Gastrocnemius medialis (tissue), 4 donors: Measurements from ENCODE around the gene HORMAD1. TPM values are rescaled to one million over a fixed set of nuclear protein-coding genes. Genes with fewer than 3 reads are reported as not detected.
A peak's percentile ranks its signal among the peaks of the same experiment; 100 is the strongest.

Experiments used
- ATAC-seq, 2 donors: fragments of 150-250 bp; one replicate each; pipeline ENCODE4 v1.9.1; 2016
- DNase-seq, 2 donors: peaks; one replicate each; pipeline ENCODE4 v3.0.0-alpha.2; 2019
- H3K27ac ChIP-seq, 4 donors: fragments of 200-600 bp; sonication (generic); 1 replicate in 1 of 4; 2 replicates in 3 of 4; pipeline ENCODE4 v1.5.1; 2016 to 2018; ENCODE audit warnings: mild to moderate bottlenecking in 2 of 4, moderate library complexity in 1 of 4
- H3K27me3 ChIP-seq, 3 donors: fragments of 200-600 bp; sonication (generic) in 2 of 3; 1 replicate in 1 of 3; 2 replicates in 2 of 3; pipeline versions ENCODE4 v1.5.1 to v1.6.0; 2016 to 2019; ENCODE audit warnings: mild to moderate bottlenecking in 1 of 3, moderate library complexity in 1 of 3
- H3K36me3 ChIP-seq, 2 donors: fragments of 200-600 bp; sonication (generic) in 1 of 2; one replicate each; pipeline ENCODE4 v1.5.1; 2017 to 2018
- H3K4me1 ChIP-seq, 2 donors: fragments of 200-600 bp; sonication (generic) in 1 of 2; one replicate each; pipeline ENCODE4 v1.5.1; 2016 to 2017; ENCODE audit warnings: mild to moderate bottlenecking in 2 of 2
- H3K4me3 ChIP-seq, 4 donors: fragments of 200-600 bp; sonication (generic) in 3 of 4; 1 replicate in 1 of 4; 2 replicates in 3 of 4; pipeline ENCODE4 v1.5.1; 2016 to 2019; ENCODE audit warnings: mild to moderate bottlenecking in 2 of 4
- H3K9me3 ChIP-seq, 3 donors: fragments of 200-600 bp; sonication (generic) in 2 of 3; 1 replicate in 1 of 3; 2 replicates in 2 of 3; pipeline ENCODE4 v1.5.1; 2016 to 2019
- CTCF ChIP-seq, 5 experiments: fragments of 450-650 bp in 3 of 5; fragments of 200-600 bp in 2 of 5; sonication (generic) in 2 of 5; IDR thresholded peaks in 4 of 5; conservative IDR thresholded peaks in 1 of 5; 1 replicate in 4 of 5; 2 replicates in 1 of 5; pipeline ENCODE4 v1.5.1; 2016 to 2019; ENCODE audit warnings: antibody characterized with exemption in 5 of 5, mild to moderate bottlenecking in 3 of 5, moderate library complexity in 3 of 5
- POLR2A ChIP-seq, 2 donors: fragments of 450-650 bp; IDR thresholded peaks; one replicate each; pipeline ENCODE4 v1.6.1; 2017; ENCODE audit warnings: antibody characterized with exemption in 2 of 2, mild to moderate bottlenecking in 2 of 2, moderate library complexity in 2 of 2
- in situ Hi-C, 4 donors: fragments of 200-750 bp; cut with MboI; loops; one replicate each; pipeline versions ENCODE4 v1.15.0 to v1.8.0; 2017; ENCODE audit warnings: low sequenced_read_pairs in 4 of 4
- intact Hi-C: fragments of 100-400 bp; cut with DNase I; formaldehyde crosslinking; loops from one replicate; pipeline ENCODE4 v1.15.1; 2023; ENCODE audit warnings: low total_unique reads
- total RNA-seq, 4 donors: library from RNA; depleted of rRNA; stranded (reverse); fragments of >200 nt; gene quantifications; one replicate each; pipeline versions ENCODE4 v1.1.0 to v1.2.3, GENCODE V29; 2016

Gene HORMAD1
- total RNA-seq, 4 donors from 2014 or later: 0.36 TPM; not detected in 3

- H3K27ac ChIP-seq: no peak overlapping the region
- H3K9me3 ChIP-seq: no peaks in the 10 kb centered on the region
- intact Hi-C loops (no loop called here), in situ Hi-C loops (no loop called here)
- H3K27me3 ChIP-seq: no peaks in the 10 kb centered on the region
- no peak for DNase-seq
- no peak for ATAC-seq
- no peak for TF ChIP-seq POLR2A (IDR thresholded peaks at IDR 0.05)
- no peaks in the 10 kb centered on the region for H3K36me3 ChIP-seq
- no peaks in the 10 kb centered on the region for H3K4me1 ChIP-seq
- no peak overlapping the region for H3K4me3 ChIP-seq
Measured at GRCh38 chr1:150708595-150708994, 12.1 kb downstream of the HORMAD1 start.

GRCh38 chr1:150706091-150706490 lies 14.6 kb downstream of the HORMAD1 start:
- H3K27ac ChIP-seq: no peak overlapping the region
- no peaks in the 10 kb centered on the region for H3K9me3 ChIP-seq
- DNase-seq (no peak), ATAC-seq (no peak)
- TF ChIP-seq CTCF (IDR thresholded peaks at IDR 0.05 in 4 of 5, conservative IDR thresholded peaks at IDR 0.05 in 1 of 5) (no peak), POLR2A (IDR thresholded peaks at IDR 0.05) (no peak)
- no peaks in the 10 kb centered on the region for H3K27me3 ChIP-seq
- in situ Hi-C loops (no loop called here), intact Hi-C loops (no loop called here)
- no peak overlapping the region for H3K4me3 ChIP-seq
- no peaks in the 10 kb centered on the region for H3K36me3 ChIP-seq
- no peaks in the 10 kb centered on the region for H3K4me1 ChIP-seq

- no peaks in the 10 kb centered on the region for H3K36me3 ChIP-seq
- H3K9me3 ChIP-seq: no peaks in the 10 kb centered on the region
- H3K27ac ChIP-seq: no peak overlapping the region
- intact Hi-C loops (no loop called here), in situ Hi-C loops (no loop called here)
- ATAC-seq (no peak), DNase-seq (no peak)
- no peaks in the 10 kb centered on the region for H3K4me1 ChIP-seq
- H3K4me3 ChIP-seq: no peak overlapping the region
- H3K27me3 ChIP-seq: no peaks in the 10 kb centered on the region
- TF ChIP-seq CTCF (IDR thresholded peaks at IDR 0.05 in 4 of 5, conservative IDR thresholded peaks at IDR 0.05 in 1 of 5) (no peak), POLR2A (IDR thresholded peaks at IDR 0.05) (no peak)
Measured at GRCh38 chr1:150703427-150703826, 17.3 kb downstream of the HORMAD1 start.

- H3K27me3 ChIP-seq: no peaks in the 10 kb centered on the region
- intact Hi-C loops (loop anchor here (2.0 to 5.0 kb wide), 3 partner anchors 68 to 280 kb away; partner anchors contain the start of gene ENSA), in situ Hi-C loops (no loop called here)
- H3K4me3 ChIP-seq: peak within 1 kb of the TSS; percentile 77 to 82 (median 80)
- peak; percentile 100 for ATAC-seq
- peaks cover 0 to 25% of the 10 kb centered on the region in 2 donors for H3K36me3 ChIP-seq
- H3K27ac ChIP-seq: peak within 1 kb of the TSS; percentile 76 to 89 (median 83)
- DNase-seq: peak; percentile 97 to 98
- H3K9me3 ChIP-seq: no peaks in the 10 kb centered on the region
- TF ChIP-seq POLR2A (IDR thresholded peaks at IDR 0.05) (peak; percentile 32 to 58), CTCF (IDR thresholded peaks at IDR 0.05 in 4 of 5, conservative IDR thresholded peaks at IDR 0.05 in 1 of 5) (peak in 1 of 5 experiments; percentile 15)
- H3K4me1 ChIP-seq: peaks cover 9 to 18% of the 10 kb centered on the region in 2 donors
Measured at GRCh38 chr1:150696995-150697927, 23.4 kb downstream of the HORMAD1 start, which contains the start of gene GOLPH3L. GOLPH3L (minus strand) TSS chr1:150697154; CDS start chr1:150694838, 2,316 bp downstream.

- peak overlapping the region; percentile 77 to 82 (median 80) for H3K4me3 ChIP-seq
- no peaks in the 10 kb centered on the region for H3K9me3 ChIP-seq
- H3K27me3 ChIP-seq: no peaks in the 10 kb centered on the region
- H3K27ac ChIP-seq: peak overlapping the region; percentile 76 to 89 (median 83)
- DNase-seq: no peak
- H3K36me3 ChIP-seq: peaks cover 0 to 25% of the 10 kb centered on the region in 2 donors
- no peak for TF ChIP-seq CTCF (IDR thresholded peaks at IDR 0.05 in 4 of 5, conservative IDR thresholded peaks at IDR 0.05 in 1 of 5)
- in situ Hi-C loops: no loop called here
- peaks cover 9 to 18% of the 10 kb centered on the region in 2 donors for H3K4me1 ChIP-seq
- ATAC-seq: no peak
- intact Hi-C loops: loop anchor here (2.0 to 5.0 kb wide), 3 partner anchors 68 to 281 kb away; partner anchors contain the start of gene ENSA
Measured at GRCh38 chr1:150696590-150696989, 24.1 kb downstream of the HORMAD1 start.
